T-cell (primary cell): ENCODE results near the gene SPCS3. TPM values are rescaled to one million over a fixed set of nuclear protein-coding genes. Genes with fewer than 3 reads are reported as not detected.

Experiments
- ATAC-seq, 4 experiments: fragments of 200-7000 bp in 3 of 4; fragments of 150-1000 bp in 1 of 4; cut with Tn5 transposase; replicated peaks in 1 of 4; 1 replicate in 3 of 4; 2 replicates in 1 of 4; pipeline ENCODE4 v1.10.0; 2021; ENCODE audit warnings: moderate library complexity in 3 of 4, mild to moderate bottlenecking in 2 of 4, moderate number of reproducible peaks in 1 of 4
- CTCF ChIA-PET, 2 donors: fragments of 300-600 bp; sonication (Branson Sonifier 250); formaldehyde crosslinking; loops; one replicate each; lab custom pipeline; 2022; ENCODE audit warnings: antibody characterized with exemption in 2 of 2; lab: Charles Lee
- POLR2A ChIA-PET, 2 donors: fragments of 300-600 bp; sonication (Branson Sonifier 250); formaldehyde crosslinking; loops; one replicate each; lab custom pipeline; 2022; ENCODE audit warnings: antibody characterized with exemption in 2 of 2; lab: Charles Lee
- DNase-seq, 35 experiments: peaks; one replicate each; pipeline versions ENCODE4 v3.0.0 to v3.0.0-alpha.2; 2013 to 2023
- H3K27ac ChIP-seq: one replicate; pipeline ENCODE4 v1.5.1; 2013; ENCODE audit warnings: low read length
- H3K27me3 ChIP-seq, 2 experiments: replicated peaks in 1 of 2; 1 replicate in 1 of 2; 2 replicates in 1 of 2; pipeline versions ENCODE4 v1.6.1 to v1.7.0; 2013; ENCODE audit warnings: low read length in 1 of 2, mixed read lengths in 1 of 2; ENCODE audit not compliant: control insufficient read depth in 2 of 2, insufficient read depth in 2 of 2; ENCODE audit errors: extremely low read depth in 1 of 2
- H3K36me3 ChIP-seq, 2 donors: 1 replicate in 1 of 2; 2 replicates in 1 of 2; pipeline versions ENCODE4 v1.6.1 to v1.7.0; 2013; ENCODE audit warnings: low read length in 1 of 2; ENCODE audit not compliant: control insufficient read depth in 2 of 2, insufficient read depth in 1 of 2; ENCODE audit errors: extremely low read depth in 1 of 2
- H3K4me1 ChIP-seq, 2 experiments: 1 replicate in 1 of 2; 2 replicates in 1 of 2; pipeline versions ENCODE4 v1.6.1 to v1.7.0; 2013; ENCODE audit warnings: low read length in 2 of 2, mixed read lengths in 1 of 2; ENCODE audit not compliant: insufficient read depth in 2 of 2, control insufficient read depth in 1 of 2; ENCODE audit errors: extremely low read depth in 1 of 2
- H3K4me3 ChIP-seq, 2 donors: 1 replicate in 1 of 2; 2 replicates in 1 of 2; pipeline versions ENCODE4 v1.5.1 to v1.7.0; 2013; ENCODE audit warnings: mild to moderate bottlenecking in 2 of 2, low read length in 1 of 2, moderate library complexity in 1 of 2; ENCODE audit not compliant: control insufficient read depth in 1 of 2; ENCODE audit errors: extremely low read depth in 1 of 2
- H3K9me3 ChIP-seq: 2 replicates; pipeline ENCODE4 v1.7.0; 2013
- H3K27ac Mint-ChIP-seq, 2 donors: one replicate each; pipeline ENCODE4 v1.8.0; 2020 to 2021; ENCODE audit warnings: mild to moderate bottlenecking in 2 of 2, mixed read lengths in 2 of 2
- H3K27me3 Mint-ChIP-seq, 2 donors: one replicate each; pipeline ENCODE4 v1.8.0; 2021 to 2022; ENCODE audit warnings: mixed read lengths in 2 of 2
- H3K36me3 Mint-ChIP-seq: one replicate; pipeline ENCODE4 v1.8.0; 2021; ENCODE audit warnings: mixed read lengths
- H3K4me1 Mint-ChIP-seq, 3 donors: one replicate each; pipeline ENCODE4 v1.8.0; 2020 to 2022; ENCODE audit warnings: mixed read lengths in 3 of 3, mild to moderate bottlenecking in 1 of 3
- H3K4me3 Mint-ChIP-seq, 3 donors: one replicate each; pipeline ENCODE4 v1.8.0; 2020 to 2022; ENCODE audit warnings: mild to moderate bottlenecking in 3 of 3, mixed read lengths in 3 of 3, moderate library complexity in 3 of 3
- H3K9me3 Mint-ChIP-seq, 3 donors: one replicate each; pipeline ENCODE4 v1.8.0; 2020 to 2022; ENCODE audit warnings: mixed read lengths in 3 of 3
- WGBS: methylation state at CpG from one replicate; pipeline ENCODE4 v1.1.5; 2013; ENCODE audit warnings: missing lambda C conversion rate; ENCODE audit not compliant: insufficient coverage; 5-methylcytosine and 5-hydroxymethylcytosine counted together
- total RNA-seq, 35 experiments: library from RNA in 6 of 35; stranded (reverse) in 6 of 35; fragments of 120-200 nt in 1 of 35; gene quantifications; one replicate each; pipeline versions ENCODE4 v1.2.1 to v1.2.4 and lab custom pipeline; 2013 to 2026

SPCS3 gene
- total RNA-seq, 5 donors from 2014 or later (not counting 1 experiment from before 2014, with no cell fraction given), result 137 to 163 (median 155) TPM

DNA sequence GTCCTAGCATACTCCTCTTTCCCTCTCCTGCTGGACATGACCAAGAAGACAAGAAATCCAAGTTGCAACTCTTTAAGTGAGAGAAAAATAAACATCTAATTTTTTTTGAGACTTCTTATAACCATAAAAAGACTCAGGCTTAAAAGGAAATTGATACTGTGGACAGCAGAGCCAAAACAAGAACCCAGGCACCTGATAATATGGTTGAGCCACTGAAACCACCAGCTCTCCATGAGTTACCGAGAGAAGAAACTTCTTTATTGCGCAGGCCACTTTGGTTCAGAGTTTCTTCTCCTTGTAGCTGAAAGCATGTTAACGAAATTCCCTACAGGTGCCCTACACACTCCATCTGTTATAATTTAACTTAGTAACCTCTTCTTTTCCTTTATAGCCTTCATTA lies 11.3 kb upstream of the SPCS3 start:
- H3K27me3 ChIP-seq, result peaks cover 0 to 16% of the 10 kb centered on the region in 2 experiments
- no peaks in the 10 kb centered on the region for H3K36me3 Mint-ChIP-seq
- ChIA-PET POLR2A (no interaction called here), CTCF (no interaction called here)
- no peak for ATAC-seq
- 100% methylated on average over 1 of the region's 3 CpGs for WGBS
- no peaks in the 10 kb centered on the region for H3K4me1 Mint-ChIP-seq
- H3K9me3 Mint-ChIP-seq, result no peaks in the 10 kb centered on the region
- DNase-seq, result no peak
- no peak overlapping the region for H3K27ac Mint-ChIP-seq
- H3K36me3 ChIP-seq, result no peaks in the 10 kb centered on the region
- H3K4me3 ChIP-seq, result no peak overlapping the region
- no peaks in the 10 kb centered on the region for H3K4me1 ChIP-seq
- no peaks in the 10 kb centered on the region for H3K9me3 ChIP-seq
- H3K27me3 Mint-ChIP-seq, result peaks cover 23 to 42% of the 10 kb centered on the region in 2 donors
- H3K27ac ChIP-seq, result no peak overlapping the region
- H3K4me3 Mint-ChIP-seq, result no peak overlapping the region

DNA sequence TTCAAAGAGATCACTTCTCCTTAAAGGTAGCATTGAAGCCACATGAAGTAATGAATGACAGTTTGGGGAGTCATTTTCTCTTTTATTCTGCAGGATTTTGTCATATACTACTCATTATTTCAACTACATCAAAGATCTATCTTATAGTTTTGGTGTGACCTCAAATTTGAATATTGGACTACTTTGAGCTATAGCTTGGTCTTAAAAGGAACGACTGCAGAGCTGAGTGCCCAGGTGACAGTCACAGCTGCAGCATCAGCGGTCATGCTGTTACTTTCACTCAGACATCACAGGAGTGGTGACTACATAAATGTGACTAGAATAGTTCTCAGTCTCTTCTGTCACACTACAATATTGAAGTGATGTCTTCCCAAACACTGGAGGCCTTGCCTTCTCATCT lies 10.7 kb upstream of the SPCS3 start:
- ChIA-PET POLR2A (no interaction called here), CTCF (interaction anchor here in 1 of 2 donors (0.6 kb wide), 1 partner anchor 77 kb away, joined by 4 read pairs; no protein-coding TSS in a partner anchor)
- no peaks in the 10 kb centered on the region for H3K4me1 Mint-ChIP-seq
- no peaks in the 10 kb centered on the region for H3K36me3 Mint-ChIP-seq
- H3K27ac ChIP-seq, result no peak overlapping the region
- no peaks in the 10 kb centered on the region for H3K4me1 ChIP-seq
- no peak overlapping the region for H3K27ac Mint-ChIP-seq
- DNase-seq (no peak), ATAC-seq (no peak)
- no peaks in the 10 kb centered on the region for H3K9me3 ChIP-seq
- H3K4me3 Mint-ChIP-seq, result no peak overlapping the region
- peaks cover 0 to 12% of the 10 kb centered on the region in 2 experiments for H3K27me3 ChIP-seq
- H3K27me3 Mint-ChIP-seq, result peaks cover 18 to 37% of the 10 kb centered on the region in 2 donors
- 71% methylated on average over 1 of the region's 2 CpGs for WGBS
- H3K9me3 Mint-ChIP-seq, result no peaks in the 10 kb centered on the region
- no peak overlapping the region for H3K4me3 ChIP-seq
- no peaks in the 10 kb centered on the region for H3K36me3 ChIP-seq

DNA sequence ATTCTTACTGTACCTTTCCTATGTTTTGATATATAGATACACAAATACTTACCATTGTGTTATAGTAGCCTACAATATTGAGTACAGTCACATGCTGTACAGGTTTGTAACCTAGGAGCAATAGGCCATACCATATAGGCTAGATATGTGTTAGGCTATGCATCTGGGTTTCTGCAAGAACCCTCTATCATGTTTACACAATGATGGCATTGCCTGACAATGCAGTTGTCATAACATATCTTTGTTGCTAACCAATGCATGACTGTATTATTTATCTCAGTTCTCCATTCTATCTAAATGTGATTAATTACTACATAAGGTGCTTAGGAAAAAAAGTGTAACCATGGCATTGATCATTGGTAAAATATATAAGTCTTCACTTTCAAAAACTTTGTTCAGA lies 10.0 kb upstream of the SPCS3 start:
- no peak overlapping the region for H3K27ac ChIP-seq
- H3K36me3 ChIP-seq, result no peaks in the 10 kb centered on the region
- ChIA-PET CTCF (no interaction called here), POLR2A (no interaction called here)
- H3K4me3 Mint-ChIP-seq, result no peak overlapping the region
- no peak overlapping the region for H3K4me3 ChIP-seq
- peaks cover 0 to 11% of the 10 kb centered on the region in 2 experiments for H3K27me3 ChIP-seq
- H3K27ac Mint-ChIP-seq, result no peak overlapping the region
- H3K27me3 Mint-ChIP-seq, result peaks cover 13 to 30% of the 10 kb centered on the region in 2 donors
- no peaks in the 10 kb centered on the region for H3K4me1 ChIP-seq
- H3K9me3 Mint-ChIP-seq, result no peaks in the 10 kb centered on the region
- no peak for ATAC-seq
- no peaks in the 10 kb centered on the region for H3K36me3 Mint-ChIP-seq
- H3K4me1 Mint-ChIP-seq, result no peaks in the 10 kb centered on the region
- no peak for DNase-seq
- H3K9me3 ChIP-seq, result no peaks in the 10 kb centered on the region

DNA sequence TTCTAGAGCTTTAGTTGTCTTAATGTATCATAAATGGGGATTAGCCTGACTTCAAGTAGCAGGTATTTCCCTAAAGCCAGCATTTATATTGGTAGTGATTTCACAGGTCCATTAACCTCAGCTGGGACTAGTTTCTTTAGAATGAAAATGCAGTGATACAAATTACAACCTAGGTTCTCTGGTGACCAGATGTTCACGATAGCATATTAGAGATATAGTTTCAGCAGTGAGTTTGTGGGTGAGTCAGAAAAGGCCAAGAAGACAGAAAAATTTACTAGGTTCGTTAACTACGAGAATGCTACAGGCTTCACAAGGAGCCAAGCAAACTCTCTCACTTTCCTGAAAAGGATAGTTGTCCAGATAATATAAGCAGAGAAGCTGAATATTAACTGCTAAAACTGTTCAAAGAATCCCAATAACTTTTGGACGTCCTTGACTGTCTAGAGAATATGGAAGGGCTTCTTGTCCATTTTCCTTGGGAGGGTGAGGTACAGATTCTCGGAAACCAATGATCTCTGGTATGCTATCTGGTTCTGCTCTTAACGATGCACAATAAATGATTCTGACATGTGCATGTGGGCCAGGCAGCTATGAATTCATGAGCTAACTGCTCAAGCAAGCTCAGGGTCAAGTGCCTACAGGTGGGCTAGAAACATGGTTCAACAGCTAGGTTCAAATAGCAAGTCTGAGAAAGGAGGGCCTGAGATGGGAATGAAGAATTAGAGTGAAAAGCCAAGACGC lies 6.0 kb upstream of the SPCS3 start:
- Mint-ChIP-seq H3K4me3 (no peak overlapping the region), H3K27ac (no peak overlapping the region), H3K36me3 (peaks cover 5% of the 10 kb centered on the region), H3K4me1 (peaks cover 7 to 11% (median 9%) of the 10 kb centered on the region in 3 donors), H3K9me3 (no peaks in the 10 kb centered on the region), H3K27me3 (peaks cover 0 to 4% of the 10 kb centered on the region in 2 donors)
- H3K4me1 ChIP-seq, result peaks cover 0 to 3% of the 10 kb centered on the region in 2 experiments
- H3K9me3 ChIP-seq, result no peaks in the 10 kb centered on the region
- H3K36me3 ChIP-seq, result no peaks in the 10 kb centered on the region
- POLR2A ChIA-PET, result no interaction called here
- H3K4me3 ChIP-seq, result no peak overlapping the region
- CTCF ChIA-PET, result no interaction called here
- no peaks in the 10 kb centered on the region for H3K27me3 ChIP-seq
- H3K27ac ChIP-seq, result no peak overlapping the region
- DNase-seq (no peak), ATAC-seq (no peak)
- WGBS, result 88% methylated on average over 4 of the region's 7 CpGs

DNA sequence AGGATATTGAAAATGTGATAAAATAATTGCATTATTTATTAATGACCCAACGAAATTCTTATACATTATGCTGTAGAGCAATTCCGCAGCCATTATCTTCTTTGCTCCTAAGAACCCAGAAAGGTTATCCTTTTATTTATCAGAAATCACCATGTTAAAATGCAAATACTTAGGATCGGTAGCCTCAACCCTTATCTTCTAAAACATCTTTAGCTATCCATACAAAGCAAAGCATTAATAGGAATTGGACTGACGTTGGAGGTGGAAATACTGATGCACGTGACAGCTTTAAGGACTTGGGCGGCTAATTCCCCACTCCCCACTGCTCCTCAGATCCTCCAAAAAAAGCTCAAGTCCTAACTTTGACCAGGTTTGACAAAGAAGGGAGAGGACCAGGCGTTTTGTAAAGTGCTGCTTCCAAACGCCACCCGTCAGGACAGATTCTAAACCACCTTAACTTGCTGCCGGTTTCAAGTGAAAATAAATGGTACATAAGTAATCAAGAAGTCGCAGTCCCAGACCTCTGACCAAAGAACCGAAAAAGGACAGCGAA lies 539 bp upstream of the SPCS3 start:
- Mint-ChIP-seq H3K27ac (peak overlapping the region; percentile 91 to 95), H3K4me1 (peaks cover 44 to 49% (median 47%) of the 10 kb centered on the region in 3 donors), H3K27me3 (no peaks in the 10 kb centered on the region), H3K36me3 (peaks cover 6% of the 10 kb centered on the region), H3K9me3 (no peaks in the 10 kb centered on the region), H3K4me3 (peak overlapping the region; percentile 87 to 93 (median 88))
- H3K9me3 ChIP-seq, result no peaks in the 10 kb centered on the region
- peak overlapping the region; percentile 40 for H3K27ac ChIP-seq
- H3K4me1 ChIP-seq, result peaks cover 2 to 34% of the 10 kb centered on the region in 2 experiments
- CTCF ChIA-PET, result interaction anchor here in 1 of 2 donors (0.6 kb wide), 1 partner anchor 13 kb away, joined by 3 read pairs; no protein-coding TSS in a partner anchor
- ATAC-seq (peak in 2 of 4 experiments; percentile 0 to 1), DNase-seq (no peak)
- no peaks in the 10 kb centered on the region for H3K27me3 ChIP-seq
- WGBS, result 15% methylated on average over 4 of the region's 13 CpGs
- H3K4me3 ChIP-seq, result peak overlapping the region; percentile 88 to 95
- POLR2A ChIA-PET, result interaction anchor here in 1 of 2 donors (0.7 kb wide), 1 partner anchor 991 kb away, joined by 3 read pairs; the partner anchor contains the start of gene NEIL3
- H3K36me3 ChIP-seq, result peaks cover 0 to 4% of the 10 kb centered on the region in 2 donors

DNA sequence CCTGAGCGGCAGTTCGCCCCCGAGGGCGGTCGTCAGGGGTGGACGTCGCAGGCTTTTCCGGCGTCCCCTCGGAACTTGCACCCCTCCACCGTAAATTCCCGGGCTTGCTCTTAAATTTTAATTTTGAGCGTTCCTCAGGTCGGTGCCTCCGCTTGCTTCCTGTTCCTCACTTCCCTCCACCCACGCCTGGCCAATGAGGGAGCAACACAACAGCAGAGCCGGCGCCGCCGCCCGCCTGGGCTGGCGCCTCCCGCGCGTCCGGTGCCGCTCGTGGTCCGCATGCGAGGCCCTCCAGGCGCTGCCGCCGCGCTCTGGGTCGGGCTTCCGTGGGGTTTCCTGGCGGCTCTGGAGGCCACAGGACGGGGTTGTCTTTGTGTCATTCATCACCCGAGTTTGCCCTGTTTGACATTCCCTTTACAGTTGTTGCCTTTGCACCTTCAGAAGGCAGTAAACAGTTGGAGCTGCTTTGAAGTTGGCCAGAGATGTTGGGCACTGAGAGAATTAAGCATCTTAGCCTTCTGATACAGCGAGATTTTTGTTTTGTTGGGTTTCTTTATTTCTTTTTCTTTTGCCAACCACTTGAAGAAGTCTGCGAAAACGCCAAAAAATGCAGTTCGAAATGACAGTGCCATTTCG lies 692 bp downstream of the SPCS3 start:
- ChIA-PET POLR2A (no interaction called here), CTCF (no interaction called here)
- Mint-ChIP-seq H3K4me3 (peak overlapping the region; percentile 83 to 88 (median 87)), H3K4me1 (peaks cover 50 to 59% (median 58%) of the 10 kb centered on the region in 3 donors), H3K9me3 (no peaks in the 10 kb centered on the region), H3K27me3 (no peaks in the 10 kb centered on the region), H3K27ac (peak overlapping the region; percentile 85 to 89), H3K36me3 (peaks cover 8% of the 10 kb centered on the region)
- peak; percentile 79 to 85 (median 82) for ATAC-seq
- Histone ChIP-seq H3K27me3 (no peaks in the 10 kb centered on the region), H3K9me3 (no peaks in the 10 kb centered on the region), H3K36me3 (peaks cover 0 to 4% of the 10 kb centered on the region in 2 donors), H3K27ac (peak overlapping the region; percentile 88), H3K4me1 (peaks cover 6 to 40% of the 10 kb centered on the region in 2 experiments), H3K4me3 (peak overlapping the region; percentile 88 to 95)
- DNase-seq, result peak; percentile 76 to 91 (median 81)
- under 1% methylated on average over 41 of the region's 44 CpGs for WGBS
